H9 (cell line): ENCODE data around the gene ATP11C. TPM values are rescaled to one million over a fixed set of nuclear protein-coding genes. Genes with fewer than 3 reads are reported as not detected.

Experiments
- DNase-seq: peaks from one replicate; pipeline ENCODE4 v3.0.0-alpha.2; 2017
- H2AFZ ChIP-seq: one replicate; pipeline ENCODE4 v1.6.1; 2013; ENCODE audit warnings: mild to moderate bottlenecking, low read length, control low read depth, moderate library complexity
- H2AK5ac ChIP-seq: 2 replicates; pipeline ENCODE4 v1.6.1; 2013; ENCODE audit warnings: low read length, control low read depth, mixed read lengths; ENCODE audit not compliant: insufficient read length
- H2BK120ac ChIP-seq: one replicate; pipeline ENCODE4 v1.6.1; 2013; ENCODE audit warnings: low read depth, mild to moderate bottlenecking, low read length, control low read depth, inconsistent platforms; ENCODE audit not compliant: poor library complexity, severe bottlenecking
- H2BK12ac ChIP-seq: 2 replicates; pipeline ENCODE4 v1.6.1; 2013; ENCODE audit warnings: low read length, control low read depth, mixed read lengths, low read depth; ENCODE audit not compliant: insufficient read length
- H2BK15ac ChIP-seq: 2 replicates; pipeline ENCODE4 v1.6.1; 2013; ENCODE audit warnings: low read depth, low read length, control low read depth
- H2BK20ac ChIP-seq: one replicate; pipeline ENCODE4 v1.6.1; 2013; ENCODE audit warnings: low read depth, mild to moderate bottlenecking, low read length, control low read depth, inconsistent platforms; ENCODE audit not compliant: poor library complexity, severe bottlenecking
- H2BK5ac ChIP-seq: 2 replicates; pipeline ENCODE4 v1.6.1; 2013; ENCODE audit warnings: low read length, control low read depth, mixed read lengths; ENCODE audit not compliant: insufficient read length
- H3K14ac ChIP-seq: 2 replicates; pipeline ENCODE4 v1.6.1; 2013; ENCODE audit warnings: low read length, control low read depth; ENCODE audit not compliant: insufficient read depth
- H3K18ac ChIP-seq: 2 replicates; pipeline ENCODE4 v1.6.1; 2013; ENCODE audit warnings: low read depth, mild to moderate bottlenecking, mixed read lengths, low read length, control low read depth; ENCODE audit not compliant: insufficient read length
- H3K23ac ChIP-seq: 2 replicates; pipeline ENCODE4 v1.6.1; 2013; ENCODE audit warnings: low read length, control low read depth, mixed read lengths, low read depth; ENCODE audit not compliant: insufficient read length
- H3K23me2 ChIP-seq: 2 replicates; pipeline ENCODE4 v1.6.1; 2013; ENCODE audit warnings: low read depth, mild to moderate bottlenecking, mixed read lengths, low read length, control low read depth; ENCODE audit not compliant: insufficient read length, poor library complexity, severe bottlenecking
- H3K27ac ChIP-seq: 2 replicates; pipeline ENCODE4 v1.5.1; 2013; ENCODE audit warnings: low read length, control low read depth, mixed read lengths, low read depth; ENCODE audit not compliant: insufficient read length
- H3K27me3 ChIP-seq: 2 replicates; pipeline ENCODE4 v1.6.1; 2013; ENCODE audit warnings: low read length, control low read depth, inconsistent platforms; ENCODE audit not compliant: insufficient read depth
- H3K4ac ChIP-seq: 2 replicates; pipeline ENCODE4 v1.6.1; 2013; ENCODE audit warnings: low read depth, mild to moderate bottlenecking, control low read depth, inconsistent platforms, low read length, moderate library complexity
- H3K4me1 ChIP-seq: 2 replicates; pipeline ENCODE4 v1.6.1; 2013; ENCODE audit warnings: low read length, control low read depth, inconsistent platforms; ENCODE audit not compliant: insufficient read depth
- H3K4me2 ChIP-seq: 2 replicates; pipeline ENCODE4 v1.6.1; 2013; ENCODE audit warnings: low read length, control low read depth, mixed read lengths; ENCODE audit not compliant: insufficient read length, insufficient read depth
- H3K56ac ChIP-seq: 2 replicates; pipeline ENCODE4 v1.6.1; 2013; ENCODE audit warnings: low read depth, mild to moderate bottlenecking, mixed read lengths, low read length, control low read depth; ENCODE audit not compliant: insufficient read length
- H3K79me1 ChIP-seq: 2 replicates; pipeline ENCODE4 v1.6.1; 2013; ENCODE audit warnings: low read depth, mild to moderate bottlenecking, moderate library complexity, low read length, control low read depth, inconsistent platforms; ENCODE audit not compliant: insufficient read depth, poor library complexity, severe bottlenecking
- H3K79me2 ChIP-seq: 2 replicates; pipeline ENCODE4 v1.6.1; 2013; ENCODE audit warnings: low read length, control low read depth, inconsistent platforms; ENCODE audit not compliant: insufficient read depth
- H3K9ac ChIP-seq: 2 replicates; pipeline ENCODE4 v1.6.1; 2013; ENCODE audit warnings: low read length, control low read depth, mixed read lengths; ENCODE audit not compliant: insufficient read length; ENCODE audit errors: extremely low read depth
- H3K9me3 ChIP-seq: one replicate; pipeline ENCODE4 v1.6.1; 2013; ENCODE audit warnings: low read depth, low read length, inconsistent platforms; ENCODE audit not compliant: control insufficient read depth
- H3T11ph ChIP-seq: one replicate; pipeline ENCODE4 v1.6.1; 2013; ENCODE audit warnings: mild to moderate bottlenecking, low read length, control low read depth, inconsistent platforms
- H4K20me1 ChIP-seq: one replicate; pipeline ENCODE4 v1.6.1; 2013; ENCODE audit not compliant: control insufficient read depth, insufficient read length, insufficient read depth
- H4K5ac ChIP-seq: 2 replicates; pipeline ENCODE4 v1.6.1; 2013; ENCODE audit warnings: low read depth, mild to moderate bottlenecking, mixed read lengths, low read length, control low read depth; ENCODE audit not compliant: insufficient read length
- H4K8ac ChIP-seq: replicated peaks from 2 replicates; pipeline ENCODE4 v1.6.1; 2013; ENCODE audit warnings: low read length, control low read depth, mixed read lengths, low read depth; ENCODE audit not compliant: insufficient read length
- H4K91ac ChIP-seq: 2 replicates; pipeline ENCODE4 v1.6.1; 2013; ENCODE audit warnings: low read depth, mild to moderate bottlenecking, moderate library complexity, mixed read lengths, low read length, control low read depth; ENCODE audit not compliant: insufficient read length
- H3K27ac Mint-ChIP-seq, 3 experiments: 2 replicates in 2 of 3; 3 replicates in 1 of 3; pipeline ENCODE4 v1.8.0; 2020 to 2021; ENCODE audit warnings: mixed read lengths in 3 of 3, mild to moderate bottlenecking in 1 of 3, moderate library complexity in 1 of 3
- H3K27me3 Mint-ChIP-seq: 2 replicates; pipeline ENCODE4 v1.8.0; 2021; ENCODE audit warnings: low read depth, mild to moderate bottlenecking, moderate library complexity, mixed read lengths
- H3K36me3 Mint-ChIP-seq, 3 experiments: 2 replicates in 2 of 3; 3 replicates in 1 of 3; pipeline ENCODE4 v1.8.0; 2020 to 2021; ENCODE audit warnings: low read depth in 3 of 3, mixed read lengths in 3 of 3; ENCODE audit not compliant: insufficient read depth in 1 of 3
- H3K4me1 Mint-ChIP-seq, 2 experiments: 2 replicates each; pipeline ENCODE4 v1.8.0; 2020; ENCODE audit warnings: mixed read lengths in 2 of 2
- H3K4me3 Mint-ChIP-seq, 2 experiments: 2 replicates in 1 of 2; 3 replicates in 1 of 2; pipeline ENCODE4 v1.8.0; 2020 to 2021; ENCODE audit warnings: mild to moderate bottlenecking in 2 of 2, mixed read lengths in 2 of 2, moderate library complexity in 1 of 2
- H3K9me3 Mint-ChIP-seq, 2 experiments: 2 replicates in 1 of 2; 3 replicates in 1 of 2; pipeline ENCODE4 v1.8.0; 2020; ENCODE audit warnings: mild to moderate bottlenecking in 2 of 2, mixed read lengths in 2 of 2, moderate library complexity in 1 of 2
- WGBS: extraction: QIAGEN DNeasy Blood & Tissue Kit; methylation state at CpG from one replicate; pipeline ENCODE4 v1.1.7; 2013; ENCODE audit warnings: missing lambda C conversion rate, low lambda C conversion rate, mixed read lengths; ENCODE audit not compliant: insufficient read length; ENCODE audit errors: extremely low coverage; 5-methylcytosine and 5-hydroxymethylcytosine counted together
- total RNA-seq: library from RNA; stranded (reverse); gene quantifications from 2 replicates; pipeline ENCODE4 v1.2.1, GENCODE V29; 2021
- TF ChIP-seq, protein P1 (sequence below): fragments of 200-600 bp; sonication (generic); conservative IDR thresholded peaks from 3 replicates; pipeline ENCODE4 v1.8.0; 2021; ENCODE audit warnings: antibody characterized with exemption, mild to moderate bottlenecking

ATP11C gene
- total RNA-seq, 1 experiment from 2014 or later = 28.4 TPM

DNA sequence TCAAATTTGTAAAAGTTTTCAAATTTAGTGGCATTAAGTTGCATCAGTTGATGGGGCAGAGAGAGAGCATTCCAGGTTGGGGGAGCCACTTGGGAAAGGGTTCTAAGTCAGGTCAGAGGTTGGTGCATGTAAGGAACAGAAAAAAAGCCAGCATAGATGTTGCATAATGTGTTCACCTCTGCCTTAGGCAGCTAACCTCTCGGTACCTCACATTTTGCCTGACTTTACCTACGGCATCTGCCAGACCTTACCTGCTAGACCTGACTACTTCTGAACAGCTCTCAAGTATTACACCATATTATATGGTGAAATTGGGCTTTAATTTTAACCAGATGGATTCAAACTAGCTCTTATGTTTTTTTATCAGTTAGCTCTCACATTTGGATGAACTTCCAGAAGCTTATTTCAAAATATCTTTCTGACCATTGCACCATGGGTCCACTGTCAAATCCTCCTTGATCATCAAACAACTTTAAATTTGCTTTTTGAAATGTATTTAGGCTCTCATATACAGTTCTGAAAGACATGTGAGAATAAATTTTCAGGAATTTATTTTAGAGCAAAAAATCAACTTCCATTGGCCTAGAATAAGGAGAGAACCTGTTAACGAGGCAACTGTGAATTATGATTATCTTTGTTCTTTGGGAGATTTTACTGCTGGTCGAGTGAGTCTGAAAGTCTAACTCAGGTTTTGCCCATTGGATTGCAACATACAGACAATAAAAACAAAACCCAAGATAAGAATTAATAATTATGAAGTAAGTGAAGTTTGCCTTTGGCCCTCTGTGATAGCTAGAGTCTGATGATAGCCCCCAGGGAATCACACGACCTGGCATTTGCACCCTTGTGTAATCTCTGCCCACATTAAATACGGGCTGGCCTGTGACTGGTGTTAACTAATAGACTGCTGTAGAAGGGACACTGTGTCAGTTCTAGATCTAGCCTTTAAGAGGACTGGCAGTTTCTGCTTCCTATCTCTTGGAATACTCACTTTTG, 40.1 kb upstream of the ATP11C start:
- no peaks in the 10 kb centered on the region for H3K27me3 ChIP-seq
- no peaks in the 10 kb centered on the region for H3K79me2 ChIP-seq
- H3K9me3 ChIP-seq = no peaks in the 10 kb centered on the region
- no peak overlapping the region for H2BK15ac ChIP-seq
- H3K27ac ChIP-seq = no peak overlapping the region
- H2BK5ac ChIP-seq = no peak overlapping the region
- H3K18ac ChIP-seq = no peak overlapping the region
- no peak overlapping the region for H3T11ph ChIP-seq
- H3K9ac ChIP-seq = no peak overlapping the region
- Mint-ChIP-seq H3K9me3 (peaks cover 6 to 45% of the 10 kb centered on the region in 2 experiments; a peak in 4 of 5 replicates), H3K4me3 (no peak overlapping the region), H3K27ac (no peak overlapping the region), H3K4me1 (peaks cover 3 to 8% of the 10 kb centered on the region in 2 experiments; a peak in 2 of 4 replicates), H3K27me3 (peaks cover 8% of the 10 kb centered on the region; the same call in 1 of the 2 replicates), H3K36me3 (no peaks in the 10 kb centered on the region; a peak in 1 of 7 replicates)
- no peak overlapping the region for H3K4ac ChIP-seq
- no peak for DNase-seq
- no peak overlapping the region for H4K8ac ChIP-seq
- H2BK120ac ChIP-seq = no peak overlapping the region
- H2AK5ac ChIP-seq = no peak overlapping the region
- no peaks in the 10 kb centered on the region for H3K79me1 ChIP-seq
- H2BK12ac ChIP-seq = no peak overlapping the region
- no peak overlapping the region for H2AFZ ChIP-seq
- H3K23ac ChIP-seq = no peak overlapping the region
- no CpG with 5 or more reads among the region's 6 CpGs for WGBS
- H3K4me1 ChIP-seq = no peaks in the 10 kb centered on the region; the same call in 1 of the 2 replicates
- H4K20me1 ChIP-seq = no peaks in the 10 kb centered on the region
- no peak overlapping the region for H3K4me2 ChIP-seq
- H4K5ac ChIP-seq = no peak overlapping the region
- H3K56ac ChIP-seq = no peak overlapping the region
- no peak overlapping the region for H3K14ac ChIP-seq
- no peaks in the 10 kb centered on the region for H3K23me2 ChIP-seq
- no peak overlapping the region for H4K91ac ChIP-seq
- TF ChIP-seq, protein P1, sequence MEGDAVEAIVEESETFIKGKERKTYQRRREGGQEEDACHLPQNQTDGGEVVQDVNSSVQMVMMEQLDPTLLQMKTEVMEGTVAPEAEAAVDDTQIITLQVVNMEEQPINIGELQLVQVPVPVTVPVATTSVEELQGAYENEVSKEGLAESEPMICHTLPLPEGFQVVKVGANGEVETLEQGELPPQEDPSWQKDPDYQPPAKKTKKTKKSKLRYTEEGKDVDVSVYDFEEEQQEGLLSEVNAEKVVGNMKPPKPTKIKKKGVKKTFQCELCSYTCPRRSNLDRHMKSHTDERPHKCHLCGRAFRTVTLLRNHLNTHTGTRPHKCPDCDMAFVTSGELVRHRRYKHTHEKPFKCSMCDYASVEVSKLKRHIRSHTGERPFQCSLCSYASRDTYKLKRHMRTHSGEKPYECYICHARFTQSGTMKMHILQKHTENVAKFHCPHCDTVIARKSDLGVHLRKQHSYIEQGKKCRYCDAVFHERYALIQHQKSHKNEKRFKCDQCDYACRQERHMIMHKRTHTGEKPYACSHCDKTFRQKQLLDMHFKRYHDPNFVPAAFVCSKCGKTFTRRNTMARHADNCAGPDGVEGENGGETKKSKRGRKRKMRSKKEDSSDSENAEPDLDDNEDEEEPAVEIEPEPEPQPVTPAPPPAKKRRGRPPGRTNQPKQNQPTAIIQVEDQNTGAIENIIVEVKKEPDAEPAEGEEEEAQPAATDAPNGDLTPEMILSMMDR = no peak
- H2BK20ac ChIP-seq = no peak overlapping the region
